GM20431 (cell line): ENCODE measurements around the gene PCDH18.
"Not testable (repeated sequence)": the region's sequence is repeated elsewhere in the genome, so short reads cannot be mapped to it uniquely, and the experiment has no call there.

Experiments used
- in situ Hi-C: fragments of 300-500 bp; cut with MseI, MboI; formaldehyde crosslinking; loops from one replicate; pipeline ENCODE4 v1.15.0; 2020; ENCODE audit warnings: low sequenced_read_pairs; ENCODE audit not compliant: unreplicated experiment

The PCDH18 gene

GRCh38 chr4:137531986-137532868 is at the start of gene PCDH18:
Gene PCDH18 (minus strand): TSS chr4:137532494. CDS start chr4:137532088, 406 bp downstream.
- in situ Hi-C loops: no loop called here

GRCh38 chr4:137576446-137576845 is 44.2 kb upstream of the PCDH18 start:
- in situ Hi-C loops: no loop called here

- in situ Hi-C loops: no loop called here
Observed at GRCh38 chr4:137572647-137573046, 40.4 kb upstream of the PCDH18 start.

- in situ Hi-C loops: no loop called here
Observed at GRCh38 chr4:137572163-137572562, 39.9 kb upstream of the PCDH18 start.

GRCh38 chr4:137559801-137560200 is 27.5 kb upstream of the PCDH18 start:
- in situ Hi-C loops: no loop called here

GRCh38 chr4:137558951-137559350 is 26.7 kb upstream of the PCDH18 start:
- in situ Hi-C loops: no loop called here

GRCh38 chr4:137545461-137545861 is 13.2 kb upstream of the PCDH18 start:
- in situ Hi-C loops: no loop called here

- in situ Hi-C loops: no loop called here
Observed at GRCh38 chr4:137543648-137544047, 11.4 kb upstream of the PCDH18 start.

GRCh38 chr4:137543198-137543597 is 10.9 kb upstream of the PCDH18 start:
- in situ Hi-C loops: no loop called here

GRCh38 chr4:137541876-137542646 is 9.8 kb upstream of the PCDH18 start:
- in situ Hi-C loops: no loop called here

- in situ Hi-C loops: no loop called here
Observed at GRCh38 chr4:137541181-137541580, 8.9 kb upstream of the PCDH18 start.

- in situ Hi-C loops: no loop called here
Observed at GRCh38 chr4:137540356-137540755, 8.1 kb upstream of the PCDH18 start.

GRCh38 chr4:137538526-137538925 is 6.2 kb upstream of the PCDH18 start:
- in situ Hi-C loops: no loop called here

GRCh38 chr4:137537807-137538206 is 5.5 kb upstream of the PCDH18 start:
- in situ Hi-C loops: not testable (repeated sequence)

- in situ Hi-C loops: no loop called here
Observed at GRCh38 chr4:137536789-137537561, 4.7 kb upstream of the PCDH18 start.

- in situ Hi-C loops: no loop called here
Observed at GRCh38 chr4:137535718-137536117, 3.4 kb upstream of the PCDH18 start.

- in situ Hi-C loops: no loop called here
Observed at GRCh38 chr4:137534516-137534915, 2.2 kb upstream of the PCDH18 start.

GRCh38 chr4:137533855-137534254 is 1.6 kb upstream of the PCDH18 start:
- in situ Hi-C loops: no loop called here

- in situ Hi-C loops: no loop called here
Observed at GRCh38 chr4:137532869-137533236, 559 bp upstream of the PCDH18 start.

- in situ Hi-C loops: no loop called here
Observed at GRCh38 chr4:137531168-137531985, 917 bp downstream of the PCDH18 start.
